OCI-LY3 (cell line): ENCODE results near the gene GRIN2A.

ENCODE experiments used
- EZH2phosphoT487 ChIP-seq: fragments of 200-600 bp; shearing (Covaris generic); IDR thresholded peaks from 2 replicates; pipeline ENCODE4 v1.6.1; 2018; ENCODE audit warnings: antibody characterized with exemption, mixed run types, low read depth
- TF ChIP-seq, protein P1 (sequence below): fragments of 200-600, 300-600 bp; sonication (generic); IDR thresholded peaks from 2 replicates; pipeline ENCODE4 v1.5.1; 2014; ENCODE audit warnings: antibody characterized with exemption, low read length, low read depth

DNA sequence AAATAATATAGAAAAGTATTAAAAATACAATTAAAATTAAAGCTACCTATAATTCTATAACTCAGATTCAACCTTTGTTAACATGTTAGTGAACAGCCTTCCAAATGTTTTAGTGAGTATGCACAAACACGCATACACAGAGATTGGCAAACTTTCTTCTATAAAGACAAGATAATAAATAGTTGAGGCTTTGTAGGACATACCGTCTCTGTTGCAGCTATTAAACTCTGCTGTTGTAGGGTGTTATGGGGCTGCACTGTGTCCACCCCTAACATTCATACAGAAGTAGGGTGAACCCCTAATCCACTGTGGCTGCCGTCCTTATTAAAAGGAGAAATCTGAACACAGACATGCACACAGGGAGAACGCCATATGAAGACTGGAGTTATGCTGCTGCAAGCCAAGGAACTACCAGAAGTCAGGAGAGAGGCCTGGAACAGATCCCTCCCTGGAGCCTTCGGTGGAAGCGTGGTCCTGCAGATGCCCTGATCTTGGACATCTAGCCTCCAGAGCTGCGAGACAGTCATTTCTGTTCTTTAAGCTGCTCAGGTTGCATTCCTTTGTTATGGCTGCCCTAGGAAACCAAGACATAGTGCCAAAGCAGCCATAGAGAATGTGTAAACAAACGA lies 383.2 kb downstream of the GRIN2A start:
- TF ChIP-seq, protein P1, sequence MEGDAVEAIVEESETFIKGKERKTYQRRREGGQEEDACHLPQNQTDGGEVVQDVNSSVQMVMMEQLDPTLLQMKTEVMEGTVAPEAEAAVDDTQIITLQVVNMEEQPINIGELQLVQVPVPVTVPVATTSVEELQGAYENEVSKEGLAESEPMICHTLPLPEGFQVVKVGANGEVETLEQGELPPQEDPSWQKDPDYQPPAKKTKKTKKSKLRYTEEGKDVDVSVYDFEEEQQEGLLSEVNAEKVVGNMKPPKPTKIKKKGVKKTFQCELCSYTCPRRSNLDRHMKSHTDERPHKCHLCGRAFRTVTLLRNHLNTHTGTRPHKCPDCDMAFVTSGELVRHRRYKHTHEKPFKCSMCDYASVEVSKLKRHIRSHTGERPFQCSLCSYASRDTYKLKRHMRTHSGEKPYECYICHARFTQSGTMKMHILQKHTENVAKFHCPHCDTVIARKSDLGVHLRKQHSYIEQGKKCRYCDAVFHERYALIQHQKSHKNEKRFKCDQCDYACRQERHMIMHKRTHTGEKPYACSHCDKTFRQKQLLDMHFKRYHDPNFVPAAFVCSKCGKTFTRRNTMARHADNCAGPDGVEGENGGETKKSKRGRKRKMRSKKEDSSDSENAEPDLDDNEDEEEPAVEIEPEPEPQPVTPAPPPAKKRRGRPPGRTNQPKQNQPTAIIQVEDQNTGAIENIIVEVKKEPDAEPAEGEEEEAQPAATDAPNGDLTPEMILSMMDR: no peak
- TF ChIP-seq EZH2phosphoT487: no peak
